Measurements from ENCODE around the gene TXNL4A.

The TXNL4A gene

DNA sequence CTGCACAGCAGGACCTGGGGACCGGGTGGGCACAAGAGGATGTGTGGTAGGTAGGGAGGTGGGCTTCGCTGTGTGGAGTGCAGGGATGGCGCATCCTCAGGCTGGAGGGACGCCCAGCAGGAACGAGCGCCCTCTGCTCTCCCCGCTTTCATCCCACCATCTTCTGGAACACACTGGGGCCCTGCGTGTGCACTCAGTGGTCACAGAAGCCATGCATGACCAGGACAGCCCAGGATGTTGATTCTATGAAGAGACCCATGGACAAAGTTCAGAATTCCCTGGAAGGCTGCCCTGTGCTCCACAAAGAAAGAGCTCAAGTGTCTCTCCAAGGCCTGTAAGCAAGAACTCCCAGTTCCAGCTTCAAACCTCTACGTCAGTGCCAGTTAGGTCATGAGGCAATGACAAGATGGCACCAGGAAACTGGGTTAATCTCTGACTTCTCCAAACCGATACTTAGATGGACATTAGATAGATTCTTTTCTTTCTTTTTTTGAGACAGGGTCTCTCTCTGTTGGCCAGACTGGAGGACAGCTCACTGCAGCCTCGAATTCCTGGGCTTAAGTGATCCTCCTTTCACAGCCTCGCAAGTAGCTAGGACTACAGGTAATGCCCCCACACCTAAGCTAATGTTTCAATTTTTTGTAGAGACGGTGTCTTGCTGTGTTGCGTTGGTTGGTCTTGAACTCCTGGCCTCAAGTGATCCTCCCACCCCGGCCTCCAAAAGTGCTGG is 40.3 kb downstream of the TXNL4A start:
- DNase-seq (ENCODE audit: low read depth) = no peak
- TF ChIP-seq, protein P1, sequence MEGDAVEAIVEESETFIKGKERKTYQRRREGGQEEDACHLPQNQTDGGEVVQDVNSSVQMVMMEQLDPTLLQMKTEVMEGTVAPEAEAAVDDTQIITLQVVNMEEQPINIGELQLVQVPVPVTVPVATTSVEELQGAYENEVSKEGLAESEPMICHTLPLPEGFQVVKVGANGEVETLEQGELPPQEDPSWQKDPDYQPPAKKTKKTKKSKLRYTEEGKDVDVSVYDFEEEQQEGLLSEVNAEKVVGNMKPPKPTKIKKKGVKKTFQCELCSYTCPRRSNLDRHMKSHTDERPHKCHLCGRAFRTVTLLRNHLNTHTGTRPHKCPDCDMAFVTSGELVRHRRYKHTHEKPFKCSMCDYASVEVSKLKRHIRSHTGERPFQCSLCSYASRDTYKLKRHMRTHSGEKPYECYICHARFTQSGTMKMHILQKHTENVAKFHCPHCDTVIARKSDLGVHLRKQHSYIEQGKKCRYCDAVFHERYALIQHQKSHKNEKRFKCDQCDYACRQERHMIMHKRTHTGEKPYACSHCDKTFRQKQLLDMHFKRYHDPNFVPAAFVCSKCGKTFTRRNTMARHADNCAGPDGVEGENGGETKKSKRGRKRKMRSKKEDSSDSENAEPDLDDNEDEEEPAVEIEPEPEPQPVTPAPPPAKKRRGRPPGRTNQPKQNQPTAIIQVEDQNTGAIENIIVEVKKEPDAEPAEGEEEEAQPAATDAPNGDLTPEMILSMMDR (conservative IDR thresholded peaks at IDR 0.05; ENCODE audit: low read depth, low read length) = no peak

DNA sequence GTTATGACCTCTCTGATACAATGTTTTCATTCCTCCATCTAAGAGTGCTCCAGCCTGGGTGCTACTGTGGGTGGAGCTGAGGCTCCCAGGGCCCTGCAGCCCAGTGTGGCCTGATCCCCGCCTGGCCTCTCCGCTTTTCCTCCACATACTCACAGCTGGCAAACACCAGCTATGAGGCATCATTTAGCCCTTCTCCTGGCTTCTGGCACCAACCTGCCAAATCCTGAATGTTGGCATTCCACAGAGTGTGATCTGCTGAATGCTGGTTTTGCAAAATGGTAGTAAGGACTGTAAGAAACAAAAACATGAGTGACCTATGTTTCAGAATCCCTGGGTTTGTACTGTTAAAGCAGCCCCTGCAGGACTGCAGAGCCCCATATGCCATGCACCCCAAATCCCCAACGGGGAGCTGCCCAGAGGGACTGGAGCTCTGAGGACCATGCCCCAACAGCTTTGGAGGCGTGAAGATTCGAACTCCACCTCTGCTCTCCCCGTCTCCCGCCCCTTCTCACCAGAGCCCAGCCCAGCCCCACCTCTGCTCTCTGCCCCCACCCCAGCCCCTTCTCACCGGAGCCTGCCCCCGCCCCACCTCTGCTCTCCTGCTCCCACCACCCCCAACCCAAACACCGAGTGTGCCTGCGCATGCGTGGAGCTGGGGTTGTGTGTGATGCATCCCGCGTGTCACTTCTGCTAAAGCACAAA is 41.2 kb downstream of the TXNL4A start:
- DNase-seq (ENCODE audit: low read depth) = no peak

More for the DNA sequence above, 40.3 kb downstream of the TXNL4A start:
- H3K4me3 ChIP-seq (ENCODE audit: low read depth, low read length) = no peak overlapping the region

DNA sequence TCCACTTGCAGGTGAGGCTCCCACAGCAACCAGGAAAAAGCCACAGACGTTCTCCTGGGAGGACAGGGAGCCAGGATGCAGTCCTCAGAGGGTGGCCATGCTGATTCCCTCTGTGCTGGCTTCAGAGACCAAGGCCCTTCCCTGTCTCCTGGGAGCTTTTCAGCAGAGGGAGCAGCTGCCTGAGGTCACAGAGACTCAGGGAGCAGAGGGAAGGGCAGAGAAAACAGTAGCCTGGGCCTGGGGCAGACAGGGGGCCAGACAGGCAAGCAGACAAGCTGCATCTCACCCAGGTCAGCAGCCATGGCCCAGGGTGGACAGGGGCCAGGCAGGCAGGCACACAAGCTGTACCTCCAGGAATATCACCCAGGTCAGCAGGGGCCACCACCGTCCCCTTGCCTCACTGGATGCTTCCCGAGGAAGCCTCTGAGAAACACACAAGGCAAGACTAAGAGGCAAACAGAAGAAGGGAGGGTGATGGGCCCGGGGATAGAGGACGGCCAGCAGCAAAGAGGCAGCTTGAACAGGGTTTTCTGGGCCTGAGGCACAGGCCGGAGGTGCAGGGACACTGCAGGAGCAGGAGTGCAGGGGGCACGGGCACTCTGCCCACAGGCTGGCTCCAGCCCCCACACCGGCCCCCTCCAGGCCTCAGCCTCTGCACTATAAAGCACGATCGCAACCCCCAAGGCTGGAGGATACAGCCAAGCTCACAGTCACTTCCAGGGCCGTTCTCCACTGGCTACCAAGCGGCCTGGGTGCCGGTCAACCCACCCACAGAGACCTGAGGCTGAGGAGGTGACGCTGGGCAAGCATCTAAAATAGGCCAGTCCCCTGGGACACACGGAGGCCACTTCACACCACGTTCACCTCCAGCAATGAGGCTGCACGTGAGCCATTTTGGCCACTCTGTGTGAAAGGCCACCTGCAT is 43.0 kb downstream of the TXNL4A start:
- no peak overlapping the region for H3K4me3 ChIP-seq (ENCODE audit: low read depth, low read length)
- TF ChIP-seq, protein P1 (conservative IDR thresholded peaks at IDR 0.05; ENCODE audit: low read depth, low read length) = no peak
- no peak for DNase-seq (ENCODE audit: low read depth)

More for the DNA sequence above, 41.2 kb downstream of the TXNL4A start:
- H3K4me3 ChIP-seq (ENCODE audit: low read depth, low read length) = no peak overlapping the region
- TF ChIP-seq, protein P1 (conservative IDR thresholded peaks at IDR 0.05; ENCODE audit: low read depth, low read length) = no peak

DNA sequence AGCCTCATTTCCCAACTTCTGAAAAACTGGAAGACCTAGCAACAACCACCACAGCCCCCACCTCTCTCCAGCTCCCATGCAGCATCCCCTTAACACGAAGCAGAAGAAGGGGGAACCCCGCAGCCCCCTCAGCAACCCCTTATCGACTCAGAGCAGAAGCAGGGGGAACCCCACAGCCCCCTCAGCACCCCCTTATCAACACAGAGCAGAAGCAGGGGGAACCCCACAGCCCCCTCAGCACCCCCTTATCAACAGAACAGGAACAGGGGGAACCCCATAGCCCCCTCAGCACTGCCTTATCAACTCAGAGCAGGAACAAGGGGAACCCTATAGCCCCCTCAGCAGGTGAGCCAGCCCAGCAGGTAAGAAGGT is 43.6 kb downstream of the TXNL4A start:
- H3K4me3 ChIP-seq (ENCODE audit: low read depth, low read length) = no peak overlapping the region
- DNase-seq (ENCODE audit: low read depth) = no peak
- TF ChIP-seq, protein P1 (conservative IDR thresholded peaks at IDR 0.05; ENCODE audit: low read depth, low read length) = no peak

DNA sequence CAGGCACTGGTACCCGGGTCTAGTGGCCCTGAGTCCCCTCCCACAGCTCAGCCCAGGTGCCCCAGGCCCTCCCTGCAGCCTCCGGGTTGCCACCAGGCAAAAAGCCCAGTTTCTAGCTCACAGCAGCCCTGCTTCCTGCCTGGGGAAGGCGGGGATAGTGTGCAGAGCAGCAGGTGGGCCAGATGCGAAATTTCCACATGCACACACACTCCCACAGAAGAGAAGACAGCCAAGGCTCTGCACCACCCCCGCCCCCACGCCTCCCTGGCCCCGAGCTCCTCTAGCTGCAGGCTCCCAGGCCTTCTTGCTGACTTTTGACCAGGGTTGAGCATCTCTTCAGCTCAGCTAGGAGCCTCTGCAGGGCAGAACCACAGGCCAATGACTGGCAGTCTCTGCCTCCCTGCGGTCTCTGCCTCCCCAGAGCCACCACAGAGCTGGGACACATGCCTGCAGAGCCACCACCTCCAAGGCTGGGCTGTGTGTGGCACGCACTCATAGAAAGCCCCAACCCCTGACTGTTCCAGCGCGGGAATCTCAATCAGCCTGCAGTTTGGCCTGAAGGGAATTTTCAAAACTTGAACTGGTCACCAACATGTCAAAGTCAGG is 44.1 kb downstream of the TXNL4A start:
- no peak overlapping the region for H3K4me3 ChIP-seq (ENCODE audit: low read depth, low read length)
- peak; percentile 93 for DNase-seq (ENCODE audit: low read depth)
- TF ChIP-seq, protein P1 (conservative IDR thresholded peaks at IDR 0.05; ENCODE audit: low read depth, low read length) = no peak

DNA sequence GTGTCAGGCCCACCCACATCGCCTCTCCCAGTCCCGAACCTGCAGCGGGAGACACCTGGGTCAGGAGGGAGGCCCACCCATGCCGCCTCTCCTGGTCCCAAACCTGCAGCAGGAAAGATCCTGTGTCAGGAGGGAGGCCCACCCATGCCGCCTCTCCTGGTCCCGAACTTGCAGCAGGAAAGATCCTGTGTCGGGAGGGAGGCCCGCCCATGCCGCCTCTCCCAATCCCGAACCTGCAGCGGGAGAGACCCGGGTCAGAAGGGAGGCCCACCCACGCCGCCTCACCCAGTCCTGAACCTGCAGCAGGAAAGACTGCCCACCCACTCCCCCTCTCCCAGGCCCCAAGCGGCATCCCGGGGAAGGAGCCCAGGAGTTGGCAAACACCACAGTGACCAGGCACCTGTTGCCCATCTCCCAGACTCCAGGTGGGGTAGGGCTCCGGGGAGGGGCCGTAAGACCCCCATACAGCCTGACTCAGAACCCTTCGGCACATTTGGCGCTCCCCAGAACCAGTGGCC is 44.7 kb downstream of the TXNL4A start:
- TF ChIP-seq, protein P1 (conservative IDR thresholded peaks at IDR 0.05; ENCODE audit: low read depth, low read length) = no peak
- no peak overlapping the region for H3K4me3 ChIP-seq (ENCODE audit: low read depth, low read length)
- DNase-seq (ENCODE audit: low read depth) = no peak

Data from choroid plexus epithelial cell (primary cell).